SK-N-SH treated with all-trans-retinoic acid at 6 μM for 48 hours (cell line): Measurements from ENCODE around the gene OR7D2.
"Not testable (repeated sequence)": the region's sequence is repeated elsewhere in the genome, so short reads cannot be mapped to it uniquely, and the experiment has no call there.

Source experiments
- CSDC2 ChIP-seq: fragments of 250-450 bp; sonication (Bioruptor Pico); IDR thresholded peaks from 2 replicates; pipeline ENCODE4 v1.5.0; 2020; ENCODE audit warnings: mild to moderate bottlenecking, moderate library complexity
- TCF4 ChIP-seq: fragments of 250-450 bp; sonication (Bioruptor Pico); IDR thresholded peaks from 2 replicates; pipeline ENCODE4 v1.8.0; 2021; ENCODE audit warnings: mild to moderate bottlenecking, moderate library complexity, borderline replicate concordance
- ZNF8 ChIP-seq: fragments of 450-650 bp; formaldehyde crosslinking; IDR thresholded peaks from 2 replicates; pipeline ENCODE4 v1.5.0; 2020; ENCODE audit warnings: mild to moderate bottlenecking, moderate library complexity
- TF ChIP-seq, protein P1 (sequence below): fragments of 250-450 bp; sonication (Bioruptor Pico); IDR thresholded peaks from 2 replicates; pipeline ENCODE4 v1.5.1; 2020; ENCODE audit warnings: low read depth, mild to moderate bottlenecking, moderate library complexity

DNA sequence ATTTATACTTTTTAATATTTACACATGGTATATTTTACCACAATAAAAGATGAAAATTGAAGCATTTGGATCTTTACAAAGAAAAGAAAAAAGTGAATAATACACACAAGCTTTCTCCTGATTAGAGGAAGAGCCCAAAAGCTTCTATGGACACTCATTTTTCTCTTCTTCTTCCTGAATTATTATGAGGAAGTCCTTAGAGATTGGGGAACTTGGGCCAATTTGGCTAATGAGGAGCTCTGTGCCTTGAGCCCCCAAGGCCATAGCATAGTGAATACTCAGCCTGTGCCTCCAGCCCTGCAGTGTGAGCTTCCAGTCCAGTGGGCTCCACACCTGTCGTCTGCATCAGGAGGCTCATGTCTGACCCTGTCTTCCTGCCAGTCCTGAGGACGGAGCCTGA lies 19.3 kb downstream of the OR7D2 start:
- TF ChIP-seq TCF4 (CRISPR knock-in tag); CSDC2 (CRISPR knock-in tag); ZNF8: not testable (repeated sequence)
- TF ChIP-seq, protein P1, sequence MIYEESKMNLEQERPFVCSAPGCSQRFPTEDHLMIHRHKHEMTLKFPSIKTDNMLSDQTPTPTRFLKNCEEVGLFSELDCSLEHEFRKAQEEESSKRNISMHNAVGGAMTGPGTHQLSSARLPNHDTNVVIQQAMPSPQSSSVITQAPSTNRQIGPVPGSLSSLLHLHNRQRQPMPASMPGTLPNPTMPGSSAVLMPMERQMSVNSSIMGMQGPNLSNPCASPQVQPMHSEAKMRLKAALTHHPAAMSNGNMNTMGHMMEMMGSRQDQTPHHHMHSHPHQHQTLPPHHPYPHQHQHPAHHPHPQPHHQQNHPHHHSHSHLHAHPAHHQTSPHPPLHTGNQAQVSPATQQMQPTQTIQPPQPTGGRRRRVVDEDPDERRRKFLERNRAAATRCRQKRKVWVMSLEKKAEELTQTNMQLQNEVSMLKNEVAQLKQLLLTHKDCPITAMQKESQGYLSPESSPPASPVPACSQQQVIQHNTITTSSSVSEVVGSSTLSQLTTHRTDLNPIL (CRISPR knock-in tag) = not testable (repeated sequence)
